ENCODE data around the gene MORC3. TPM values are rescaled to one million over a fixed set of nuclear protein-coding genes. Genes with fewer than 3 reads are reported as not detected.

Gene MORC3
- total RNA-seq, 1 donor from 2014 or later = 24.5 TPM

DNA sequence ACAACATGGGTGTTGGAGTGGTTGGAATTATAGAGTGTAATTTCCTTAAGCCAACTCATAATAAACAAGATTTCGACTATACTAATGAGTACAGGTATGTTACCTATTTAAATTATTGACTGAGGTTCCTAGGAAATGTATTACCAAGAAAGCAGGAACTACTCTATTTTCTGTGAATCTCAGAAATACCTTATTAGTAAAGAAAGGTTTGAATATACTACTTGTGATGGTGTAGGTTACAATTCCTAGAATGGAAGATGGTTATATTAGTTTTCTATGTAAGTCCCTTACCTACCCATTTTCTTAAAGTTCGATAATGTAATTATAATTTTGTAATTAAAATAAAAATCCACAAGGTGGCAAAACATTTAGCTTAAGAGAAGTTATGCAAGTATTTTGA, 29.3 kb downstream of the MORC3 start:
- Mint-ChIP-seq H3K4me1 (no peaks in the 10 kb centered on the region), H3K27me3 (ENCODE audit: low read depth) (no peaks in the 10 kb centered on the region), H3K9me3 (no peaks in the 10 kb centered on the region), H3K27ac (ENCODE audit: unreplicated experiment) (no peak overlapping the region), H3K36me3 (ENCODE audit: low read depth) (peaks cover 23% of the 10 kb centered on the region), H3K4me3 (no peak overlapping the region)
- TF ChIP-seq, protein P1, sequence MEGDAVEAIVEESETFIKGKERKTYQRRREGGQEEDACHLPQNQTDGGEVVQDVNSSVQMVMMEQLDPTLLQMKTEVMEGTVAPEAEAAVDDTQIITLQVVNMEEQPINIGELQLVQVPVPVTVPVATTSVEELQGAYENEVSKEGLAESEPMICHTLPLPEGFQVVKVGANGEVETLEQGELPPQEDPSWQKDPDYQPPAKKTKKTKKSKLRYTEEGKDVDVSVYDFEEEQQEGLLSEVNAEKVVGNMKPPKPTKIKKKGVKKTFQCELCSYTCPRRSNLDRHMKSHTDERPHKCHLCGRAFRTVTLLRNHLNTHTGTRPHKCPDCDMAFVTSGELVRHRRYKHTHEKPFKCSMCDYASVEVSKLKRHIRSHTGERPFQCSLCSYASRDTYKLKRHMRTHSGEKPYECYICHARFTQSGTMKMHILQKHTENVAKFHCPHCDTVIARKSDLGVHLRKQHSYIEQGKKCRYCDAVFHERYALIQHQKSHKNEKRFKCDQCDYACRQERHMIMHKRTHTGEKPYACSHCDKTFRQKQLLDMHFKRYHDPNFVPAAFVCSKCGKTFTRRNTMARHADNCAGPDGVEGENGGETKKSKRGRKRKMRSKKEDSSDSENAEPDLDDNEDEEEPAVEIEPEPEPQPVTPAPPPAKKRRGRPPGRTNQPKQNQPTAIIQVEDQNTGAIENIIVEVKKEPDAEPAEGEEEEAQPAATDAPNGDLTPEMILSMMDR (conservative IDR thresholded peaks at IDR 0.05) = no peak
- DNase-seq (ENCODE audit: low read depth, low spot score) = no peak

DNA sequence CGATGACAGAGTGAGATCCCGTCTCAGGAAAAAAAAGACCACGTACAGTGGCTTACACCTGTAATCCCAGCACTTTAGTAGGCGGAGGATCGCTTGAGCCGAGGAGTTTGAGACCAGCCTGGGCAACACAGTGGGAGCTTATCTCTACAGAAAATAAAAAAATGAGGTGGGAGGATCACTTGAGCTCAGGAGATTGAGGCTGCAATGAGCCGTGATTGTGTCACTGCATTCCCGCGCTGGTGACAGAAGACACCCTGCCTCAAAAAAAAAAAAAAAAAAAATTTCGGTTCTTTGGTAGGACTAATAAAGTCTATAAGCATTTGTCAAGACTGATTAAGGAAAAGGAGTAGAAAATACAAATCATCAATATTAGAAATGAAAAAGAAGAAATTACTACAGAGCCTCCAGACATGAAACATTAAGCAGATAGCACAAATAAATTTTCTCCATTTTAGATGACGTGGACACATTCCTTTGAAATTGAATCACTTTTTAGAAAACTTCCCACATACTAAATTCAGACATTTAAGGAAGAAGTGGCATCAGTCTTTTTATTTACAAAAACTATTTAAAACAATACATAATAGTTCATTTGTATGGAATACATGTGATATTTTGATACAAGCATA, 30.4 kb downstream of the MORC3 start:
- H3K9me3 Mint-ChIP-seq = no peaks in the 10 kb centered on the region
- TF ChIP-seq, protein P1 (conservative IDR thresholded peaks at IDR 0.05) = no peak
- H3K36me3 Mint-ChIP-seq (ENCODE audit: low read depth) = peaks cover 21% of the 10 kb centered on the region
- H3K4me3 Mint-ChIP-seq = no peak overlapping the region
- H3K27ac Mint-ChIP-seq (ENCODE audit: unreplicated experiment) = no peak overlapping the region
- no peak for DNase-seq (ENCODE audit: low read depth, low spot score)
- no peaks in the 10 kb centered on the region for H3K27me3 Mint-ChIP-seq (ENCODE audit: low read depth)
- H3K4me1 Mint-ChIP-seq = peaks cover 10% of the 10 kb centered on the region

DNA sequence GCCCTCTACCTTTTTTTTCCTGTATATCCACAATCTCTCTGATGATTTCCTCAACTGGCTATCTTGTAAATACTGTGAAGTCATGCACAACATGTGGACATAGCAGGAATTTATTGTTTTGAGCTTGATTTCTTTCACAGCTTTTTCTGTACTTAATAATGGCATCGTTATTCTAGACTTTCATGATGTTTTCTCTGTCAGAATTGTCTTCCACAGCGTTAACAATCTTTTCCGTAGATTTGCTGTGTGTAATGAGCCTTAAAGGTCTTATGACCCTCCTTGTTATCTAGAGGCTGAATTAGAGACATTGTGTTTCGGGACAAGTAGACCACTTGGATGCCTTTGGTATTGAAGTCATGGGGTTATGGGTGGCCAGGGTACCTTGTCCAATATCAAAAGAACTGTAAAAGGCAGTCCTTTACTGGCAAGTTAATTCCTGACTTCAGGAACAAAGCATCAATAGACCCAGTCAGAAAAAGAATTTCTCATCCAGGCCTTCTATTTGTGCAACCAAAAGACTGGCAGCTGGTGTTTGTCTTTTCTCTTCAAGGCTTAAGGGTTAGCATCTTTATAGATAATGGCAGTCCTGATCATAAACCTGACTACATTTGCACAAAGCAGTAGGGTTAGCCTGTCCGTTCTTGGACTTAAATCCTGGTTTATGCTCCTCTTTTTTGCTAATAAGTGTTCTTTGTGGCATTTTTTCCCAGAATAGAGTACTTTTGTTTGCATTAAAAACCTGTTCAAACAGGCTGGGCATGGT, 35.1 kb downstream of the MORC3 start:
- H3K9me3 Mint-ChIP-seq = no peaks in the 10 kb centered on the region
- peaks cover 10% of the 10 kb centered on the region for H3K4me1 Mint-ChIP-seq
- H3K27me3 Mint-ChIP-seq (ENCODE audit: low read depth) = no peaks in the 10 kb centered on the region
- DNase-seq (ENCODE audit: low read depth, low spot score) = no peak
- H3K4me3 Mint-ChIP-seq = no peak overlapping the region
- H3K36me3 Mint-ChIP-seq (ENCODE audit: low read depth) = peaks cover 16% of the 10 kb centered on the region
- TF ChIP-seq, protein P1 (conservative IDR thresholded peaks at IDR 0.05) = no peak
- H3K27ac Mint-ChIP-seq (ENCODE audit: unreplicated experiment) = no peak overlapping the region

DNA sequence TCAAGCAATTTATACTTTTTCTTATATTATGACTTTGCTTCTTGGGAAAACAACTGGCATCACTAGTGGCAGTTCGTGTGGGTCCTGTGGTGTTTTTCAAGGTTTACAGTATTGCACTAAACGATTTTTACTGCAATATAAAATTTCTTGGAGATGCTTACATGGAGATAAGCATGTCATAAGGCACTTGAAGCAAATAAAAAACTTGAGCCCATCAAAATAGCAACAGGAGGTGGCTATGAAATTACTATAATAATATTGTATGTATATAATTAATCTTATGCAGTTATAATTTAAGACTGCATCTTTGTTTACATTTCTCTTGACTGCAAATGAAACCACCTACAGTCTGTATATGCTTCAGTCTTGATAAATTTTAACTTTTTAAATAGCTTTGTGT, 35.9 kb downstream of the MORC3 start:
- Mint-ChIP-seq H3K4me1 (peaks cover 10% of the 10 kb centered on the region), H3K4me3 (no peak overlapping the region), H3K9me3 (no peaks in the 10 kb centered on the region), H3K27ac (ENCODE audit: unreplicated experiment) (no peak overlapping the region), H3K36me3 (ENCODE audit: low read depth) (peaks cover 18% of the 10 kb centered on the region), H3K27me3 (ENCODE audit: low read depth) (no peaks in the 10 kb centered on the region)
- DNase-seq (ENCODE audit: low read depth, low spot score) = no peak
- TF ChIP-seq, protein P1 (conservative IDR thresholded peaks at IDR 0.05) = no peak

DNA sequence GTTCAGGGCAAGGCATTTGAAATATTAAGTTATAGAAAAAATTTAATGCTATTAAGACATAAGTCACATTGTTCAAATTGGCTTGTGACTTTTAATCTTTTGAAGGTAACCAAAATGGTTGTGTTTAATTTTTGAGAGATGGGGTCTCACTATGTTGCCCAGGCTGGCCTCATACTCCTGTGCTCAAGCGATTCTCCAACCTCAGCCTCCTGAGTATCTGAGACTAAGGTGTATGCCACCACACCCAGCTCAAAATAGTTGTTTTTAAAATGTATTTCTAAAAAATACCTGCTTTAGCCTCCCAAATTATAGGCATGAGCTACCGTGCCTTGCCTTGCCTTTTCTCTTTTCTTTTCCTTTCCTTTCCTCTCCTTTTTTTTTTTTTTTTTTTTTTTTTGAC, 39.2 kb downstream of the MORC3 start:
- no peaks in the 10 kb centered on the region for H3K27me3 Mint-ChIP-seq (ENCODE audit: low read depth)
- DNase-seq (ENCODE audit: low read depth, low spot score) = no peak
- peaks cover 31% of the 10 kb centered on the region for H3K36me3 Mint-ChIP-seq (ENCODE audit: low read depth)
- H3K4me3 Mint-ChIP-seq = no peak overlapping the region
- TF ChIP-seq, protein P1 (conservative IDR thresholded peaks at IDR 0.05) = no peak
- peaks cover 10% of the 10 kb centered on the region for H3K4me1 Mint-ChIP-seq
- H3K27ac Mint-ChIP-seq (ENCODE audit: unreplicated experiment) = no peak overlapping the region
- no peaks in the 10 kb centered on the region for H3K9me3 Mint-ChIP-seq
